Lower leg skin (tissue), 4 donors: ENCODE measurements around the gene HMGB1. TPM values are rescaled to one million over a fixed set of nuclear protein-coding genes. Genes with fewer than 3 reads are reported as not detected.
"Not testable (repeated sequence)": the region's sequence is repeated elsewhere in the genome, so short reads cannot be mapped to it uniquely, and the experiment has no call there.

ENCODE experiments used
- DNase-seq, 2 donors: peaks; one replicate each; pipeline ENCODE4 v3.0.0-alpha.2; 2019; ENCODE audit warnings: low spot score in 2 of 2
- H3K4me3 ChIP-seq: fragments of 200-600 bp; sonication (generic); 2 replicates; pipeline ENCODE4 v1.5.1; 2017; ENCODE audit warnings: mild to moderate bottlenecking, low read depth; ENCODE audit not compliant: poor library complexity, severe bottlenecking
- POLR2A ChIP-seq, 2 donors: fragments of 450-650 bp; IDR thresholded peaks; one replicate each; pipeline ENCODE4 v1.6.1; 2016 to 2017; ENCODE audit warnings: antibody characterized with exemption in 2 of 2, mild to moderate bottlenecking in 1 of 2, moderate library complexity in 1 of 2
- WGBS, 2 donors: methylation state at CpG; one replicate each; pipeline ENCODE4 v1.1.5; 2018; 5-methylcytosine and 5-hydroxymethylcytosine counted together
- intact Hi-C: fragments of 100-400 bp; cut with DNase I; formaldehyde crosslinking; loops from one replicate; pipeline ENCODE4 v1.15.0; 2023; ENCODE audit warnings: low total_unique reads
- total RNA-seq, 4 donors: library from RNA; depleted of rRNA; stranded (reverse); fragments of >200 nt; gene quantifications; one replicate each; pipeline ENCODE4 v1.1.0, GENCODE V29; 2016
- TF ChIP-seq, protein P1 (sequence below), 3 donors: fragments of 450-650 bp; IDR thresholded peaks; one replicate each; pipeline ENCODE4 v1.5.1; 2016; ENCODE audit warnings: antibody characterized with exemption in 3 of 3, mild to moderate bottlenecking in 3 of 3, moderate library complexity in 2 of 3

The HMGB1 gene
- total RNA-seq, 4 donors from 2014 or later, result 158 to 262 (median 208) TPM

- 0 to 3% methylated on average over 14 to 34 of the region's 136 CpGs for WGBS, 2 donors
- peak overlapping the region; percentile 56 for H3K4me3 ChIP-seq
- TF ChIP-seq, protein P1, sequence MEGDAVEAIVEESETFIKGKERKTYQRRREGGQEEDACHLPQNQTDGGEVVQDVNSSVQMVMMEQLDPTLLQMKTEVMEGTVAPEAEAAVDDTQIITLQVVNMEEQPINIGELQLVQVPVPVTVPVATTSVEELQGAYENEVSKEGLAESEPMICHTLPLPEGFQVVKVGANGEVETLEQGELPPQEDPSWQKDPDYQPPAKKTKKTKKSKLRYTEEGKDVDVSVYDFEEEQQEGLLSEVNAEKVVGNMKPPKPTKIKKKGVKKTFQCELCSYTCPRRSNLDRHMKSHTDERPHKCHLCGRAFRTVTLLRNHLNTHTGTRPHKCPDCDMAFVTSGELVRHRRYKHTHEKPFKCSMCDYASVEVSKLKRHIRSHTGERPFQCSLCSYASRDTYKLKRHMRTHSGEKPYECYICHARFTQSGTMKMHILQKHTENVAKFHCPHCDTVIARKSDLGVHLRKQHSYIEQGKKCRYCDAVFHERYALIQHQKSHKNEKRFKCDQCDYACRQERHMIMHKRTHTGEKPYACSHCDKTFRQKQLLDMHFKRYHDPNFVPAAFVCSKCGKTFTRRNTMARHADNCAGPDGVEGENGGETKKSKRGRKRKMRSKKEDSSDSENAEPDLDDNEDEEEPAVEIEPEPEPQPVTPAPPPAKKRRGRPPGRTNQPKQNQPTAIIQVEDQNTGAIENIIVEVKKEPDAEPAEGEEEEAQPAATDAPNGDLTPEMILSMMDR (IDR thresholded peaks at IDR 0.05), result no peak
- no peak for TF ChIP-seq POLR2A (IDR thresholded peaks at IDR 0.05)
- peak; percentile 53 to 94 for DNase-seq
- intact Hi-C loops, result loop anchor here (5.0 to 10.0 kb wide), 2 partner anchors 57 to 330 kb away; no protein-coding TSS in a partner anchor
Measured at GRCh38 chr13:30464496-30465342, 1.0 kb downstream of the HMGB1 start.

GRCh38 chr13:30463787-30464495, 1.8 kb downstream of the HMGB1 start:
- TF ChIP-seq, protein P1 (IDR thresholded peaks at IDR 0.05), result no peak
- no peak for TF ChIP-seq POLR2A (IDR thresholded peaks at IDR 0.05)
- DNase-seq, result peak in 1 of 2 donors; percentile 61
- intact Hi-C loops, result loop anchor here (5.0 to 10.0 kb wide), 2 partner anchors 57 to 329 kb away; no protein-coding TSS in a partner anchor
- peak overlapping the region; percentile 56 for H3K4me3 ChIP-seq
- WGBS, 2 donors, result 0 to 1% methylated on average over 26 of the region's 32 CpGs

DNA sequence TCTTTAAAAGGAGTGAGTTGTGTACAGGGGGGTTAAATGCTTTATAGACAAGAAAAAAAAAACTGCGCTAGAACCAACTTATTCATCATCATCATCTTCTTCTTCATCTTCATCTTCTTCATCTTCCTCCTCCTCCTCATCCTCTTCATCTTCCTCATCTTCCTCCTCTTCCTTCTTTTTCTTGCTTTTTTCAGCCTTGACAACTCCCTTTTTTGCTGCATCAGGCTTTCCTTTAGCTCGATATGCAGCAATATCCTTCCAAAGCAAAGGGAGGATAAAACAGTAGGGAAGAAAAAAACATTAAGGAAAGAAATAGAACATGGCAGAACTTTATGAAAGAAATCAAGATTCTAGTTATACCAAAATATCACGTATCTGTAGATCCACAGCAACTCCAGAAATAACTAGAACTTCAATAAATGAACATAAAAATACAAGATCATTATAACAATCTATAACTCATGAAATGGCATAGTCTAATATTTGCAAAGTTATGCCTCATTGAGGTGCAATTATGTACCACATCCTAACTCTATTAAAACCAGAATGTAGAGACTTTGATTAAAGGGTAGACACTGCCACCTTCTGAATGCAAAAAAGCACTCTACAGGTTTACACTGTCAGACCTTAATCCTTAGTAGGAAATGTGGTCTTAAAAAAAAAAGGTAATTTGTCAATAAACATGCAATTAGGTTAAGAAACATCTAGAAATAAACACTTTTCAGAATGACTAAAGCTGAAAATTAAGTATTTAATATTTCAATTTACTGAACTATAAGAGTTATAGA, 4.3 kb downstream of the HMGB1 start:
- not testable (repeated sequence) for DNase-seq, H3K4me3 ChIP-seq
- WGBS, 2 donors, result 80 to 87% methylated on average over 3 of the region's 3 CpGs
- intact Hi-C loops, result loop anchor here (5.0 to 10.0 kb wide), 2 partner anchors 54 to 327 kb away; no protein-coding TSS in a partner anchor

DNA sequence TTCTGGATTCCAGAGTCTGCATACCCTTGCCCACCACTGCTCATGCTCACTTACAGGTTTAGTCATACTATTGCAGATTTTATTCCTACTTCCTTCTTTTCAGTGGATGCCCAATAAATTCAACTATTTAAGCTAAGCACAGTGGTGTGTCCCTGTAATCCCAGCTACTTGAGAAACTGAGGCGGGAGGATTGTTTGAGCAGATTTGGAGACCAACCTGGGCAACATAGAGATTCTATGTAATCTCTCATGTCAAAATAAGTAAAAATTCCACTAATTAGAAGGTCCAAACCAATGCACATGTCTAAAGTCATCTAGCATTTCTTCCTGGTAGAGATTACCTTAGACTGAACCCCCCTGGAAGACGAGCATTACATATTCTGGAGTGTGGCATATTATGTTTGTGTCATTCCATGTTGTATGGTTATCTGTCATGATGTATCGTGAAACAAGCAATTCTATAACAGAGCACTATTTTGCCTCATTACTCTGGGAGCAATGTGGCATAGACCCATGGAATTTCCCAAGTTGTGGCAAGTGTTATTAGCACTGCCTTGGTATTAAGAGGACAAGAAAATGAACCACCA, 8.3 kb downstream of the HMGB1 start:
- no peak for DNase-seq
- no peak overlapping the region for H3K4me3 ChIP-seq
- intact Hi-C loops, result loop anchor here (5.0 kb wide), 1 partner anchor 685 kb away; no protein-coding TSS in a partner anchor
- TF ChIP-seq POLR2A (IDR thresholded peaks at IDR 0.05), result no peak
- WGBS, 2 donors, result 62 to 97% methylated on average over 3 of the region's 3 CpGs

GRCh38 chr13:30456290-30456689, 9.4 kb downstream of the HMGB1 start:
- no peak for DNase-seq
- intact Hi-C loops, result loop anchor here (5.0 kb wide), 1 partner anchor 684 kb away; no protein-coding TSS in a partner anchor
- 60 to 64% methylated on average over 3 of the region's 3 CpGs for WGBS, 2 donors
- TF ChIP-seq POLR2A (IDR thresholded peaks at IDR 0.05), result no peak
- TF ChIP-seq, protein P1 (IDR thresholded peaks at IDR 0.05), result no peak
- H3K4me3 ChIP-seq, result no peak overlapping the region

GRCh38 chr13:30454991-30455390, 10.7 kb downstream of the HMGB1 start:
- 96 to 97% methylated on average over 2 of the region's 2 CpGs for WGBS, 2 donors
- H3K4me3 ChIP-seq, result no peak overlapping the region
- intact Hi-C loops, result loop anchor here (5.0 kb wide), 1 partner anchor 683 kb away; no protein-coding TSS in a partner anchor
- DNase-seq, result no peak
- TF ChIP-seq, protein P1 (IDR thresholded peaks at IDR 0.05), result no peak
- no peak for TF ChIP-seq POLR2A (IDR thresholded peaks at IDR 0.05)
